ENCODE measurements around the gene KCNC3. TPM values are rescaled to one million over a fixed set of nuclear protein-coding genes. Genes with fewer than 3 reads are reported as not detected.
"Not testable (repeated sequence)": the region's sequence is repeated elsewhere in the genome, so short reads cannot be mapped to it uniquely, and the experiment has no call there.

Gene KCNC3
- total RNA-seq, 1 donor from 2014 or later: 44.3 TPM

DNA sequence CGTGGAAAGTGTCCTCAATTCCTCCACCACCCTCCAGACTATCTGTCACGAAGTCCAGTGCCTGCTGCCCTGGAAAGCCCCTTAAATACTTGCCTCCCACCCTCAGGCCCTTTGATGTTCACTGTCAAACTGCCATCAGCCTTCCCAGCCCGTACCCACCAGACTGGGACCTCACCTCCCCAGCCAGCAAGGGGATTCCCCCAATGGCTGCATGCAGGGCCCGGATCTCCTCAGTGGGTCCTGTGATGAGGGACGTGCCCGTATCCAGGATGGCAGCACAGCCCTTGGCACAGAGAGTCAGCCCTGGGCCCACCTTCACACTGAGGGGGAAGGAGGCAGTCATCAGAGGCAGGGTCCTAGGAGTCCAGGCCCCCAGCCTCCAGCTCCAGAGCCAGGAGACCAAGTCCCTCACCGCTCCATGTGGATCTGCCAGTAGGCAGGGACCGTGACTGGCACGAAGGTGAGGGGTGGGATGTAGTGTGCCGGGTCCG lies 30.2 kb upstream of the KCNC3 start:
- CTCF ChIA-PET: interaction anchor here (3.0 kb wide), 1 partner anchor 8 kb away, joined by 26 read pairs; no protein-coding TSS in a partner anchor
- no peaks in the 10 kb centered on the region for H3K9me3 Mint-ChIP-seq
- no peaks in the 10 kb centered on the region for H3K36me3 Mint-ChIP-seq (ENCODE audit: low read depth)
- DNase-seq: no peak
- peaks cover 64% of the 10 kb centered on the region for H3K4me1 Mint-ChIP-seq
- POLR2A ChIA-PET: interaction anchor here (0.6 to 3.5 kb wide), 6 partner anchors 12 to 150 kb away, joined by 3 to 84 read pairs (median 20); partner anchors contain the start of genes KCNC3, NR1H2 and POLD1
- TF ChIP-seq, protein P1, sequence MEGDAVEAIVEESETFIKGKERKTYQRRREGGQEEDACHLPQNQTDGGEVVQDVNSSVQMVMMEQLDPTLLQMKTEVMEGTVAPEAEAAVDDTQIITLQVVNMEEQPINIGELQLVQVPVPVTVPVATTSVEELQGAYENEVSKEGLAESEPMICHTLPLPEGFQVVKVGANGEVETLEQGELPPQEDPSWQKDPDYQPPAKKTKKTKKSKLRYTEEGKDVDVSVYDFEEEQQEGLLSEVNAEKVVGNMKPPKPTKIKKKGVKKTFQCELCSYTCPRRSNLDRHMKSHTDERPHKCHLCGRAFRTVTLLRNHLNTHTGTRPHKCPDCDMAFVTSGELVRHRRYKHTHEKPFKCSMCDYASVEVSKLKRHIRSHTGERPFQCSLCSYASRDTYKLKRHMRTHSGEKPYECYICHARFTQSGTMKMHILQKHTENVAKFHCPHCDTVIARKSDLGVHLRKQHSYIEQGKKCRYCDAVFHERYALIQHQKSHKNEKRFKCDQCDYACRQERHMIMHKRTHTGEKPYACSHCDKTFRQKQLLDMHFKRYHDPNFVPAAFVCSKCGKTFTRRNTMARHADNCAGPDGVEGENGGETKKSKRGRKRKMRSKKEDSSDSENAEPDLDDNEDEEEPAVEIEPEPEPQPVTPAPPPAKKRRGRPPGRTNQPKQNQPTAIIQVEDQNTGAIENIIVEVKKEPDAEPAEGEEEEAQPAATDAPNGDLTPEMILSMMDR (IDR thresholded peaks at IDR 0.05): no peak
- H3K27ac Mint-ChIP-seq: peak overlapping the region; percentile 98
- H3K27me3 Mint-ChIP-seq: no peaks in the 10 kb centered on the region
- ATAC-seq (ENCODE audit: low read depth): no peak
- intact Hi-C loops (cut with micrococcal nuclease): no loop called here
- peak overlapping the region; percentile 91 for H3K4me3 Mint-ChIP-seq

DNA sequence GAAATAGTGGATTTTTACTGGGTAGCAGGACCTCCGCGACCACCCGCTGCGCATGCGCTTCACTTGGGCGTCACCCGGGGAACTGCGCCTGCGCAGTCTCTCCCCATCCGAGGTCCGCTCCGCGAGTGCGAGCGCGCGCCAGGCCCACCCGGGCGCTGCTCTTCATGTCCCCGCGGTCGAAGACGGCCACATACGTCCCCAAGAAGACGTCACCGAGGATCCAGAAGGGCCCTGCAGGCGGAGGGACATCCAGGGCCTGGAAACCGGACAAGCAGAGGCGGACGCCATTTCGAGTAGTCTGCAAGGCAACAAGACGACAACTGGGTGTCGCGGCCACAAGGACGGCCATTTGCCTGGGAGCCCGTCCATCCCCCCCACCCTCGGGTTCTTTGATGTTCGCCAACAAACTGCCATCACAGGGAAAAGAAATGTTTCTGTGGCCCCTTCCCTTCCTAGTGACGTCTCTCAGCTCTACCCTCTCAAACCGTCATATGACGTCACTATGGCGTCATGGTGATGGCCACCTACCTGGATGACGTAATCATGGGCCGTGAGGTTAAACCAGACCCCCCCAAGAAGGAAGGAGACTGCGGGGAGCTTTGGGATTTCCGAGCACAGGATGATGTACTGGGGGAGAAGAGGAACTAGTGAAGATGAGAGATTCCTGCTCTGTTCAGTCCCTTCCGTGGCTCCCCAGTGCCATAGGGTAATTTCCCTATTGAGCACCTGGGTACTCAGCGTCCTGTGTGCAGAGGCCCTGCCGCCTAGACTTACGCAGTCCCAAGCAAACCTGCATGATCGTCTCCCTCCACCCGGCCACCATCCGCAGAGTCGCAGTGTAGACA lies 29.5 kb upstream of the KCNC3 start:
- Mint-ChIP-seq H3K27me3 (no peaks in the 10 kb centered on the region), H3K4me1 (peaks cover 60% of the 10 kb centered on the region), H3K9me3 (no peaks in the 10 kb centered on the region), H3K27ac (peak overlapping the region; percentile 98), H3K36me3 (ENCODE audit: low read depth) (no peaks in the 10 kb centered on the region), H3K4me3 (peak overlapping the region; percentile 91)
- ATAC-seq (ENCODE audit: low read depth) (peak; percentile 22), DNase-seq (peak; percentile 72)
- TF ChIP-seq, protein P1 (IDR thresholded peaks at IDR 0.05): no peak
- CTCF ChIA-PET: interaction anchor here (1.7 to 3.0 kb wide), 6 partner anchors 9 to 563 kb away, joined by 6 to 26 read pairs (median 14); partner anchors contain the start of gene KCNC3
- POLR2A ChIA-PET: interaction anchor here (0.6 to 3.5 kb wide), 13 partner anchors 11 to 656 kb away, joined by 3 to 84 read pairs (median 27); partner anchors contain the start of genes JOSD2, KCNC3, NR1H2 and POLD1
- intact Hi-C loops (cut with micrococcal nuclease): no loop called here

DNA sequence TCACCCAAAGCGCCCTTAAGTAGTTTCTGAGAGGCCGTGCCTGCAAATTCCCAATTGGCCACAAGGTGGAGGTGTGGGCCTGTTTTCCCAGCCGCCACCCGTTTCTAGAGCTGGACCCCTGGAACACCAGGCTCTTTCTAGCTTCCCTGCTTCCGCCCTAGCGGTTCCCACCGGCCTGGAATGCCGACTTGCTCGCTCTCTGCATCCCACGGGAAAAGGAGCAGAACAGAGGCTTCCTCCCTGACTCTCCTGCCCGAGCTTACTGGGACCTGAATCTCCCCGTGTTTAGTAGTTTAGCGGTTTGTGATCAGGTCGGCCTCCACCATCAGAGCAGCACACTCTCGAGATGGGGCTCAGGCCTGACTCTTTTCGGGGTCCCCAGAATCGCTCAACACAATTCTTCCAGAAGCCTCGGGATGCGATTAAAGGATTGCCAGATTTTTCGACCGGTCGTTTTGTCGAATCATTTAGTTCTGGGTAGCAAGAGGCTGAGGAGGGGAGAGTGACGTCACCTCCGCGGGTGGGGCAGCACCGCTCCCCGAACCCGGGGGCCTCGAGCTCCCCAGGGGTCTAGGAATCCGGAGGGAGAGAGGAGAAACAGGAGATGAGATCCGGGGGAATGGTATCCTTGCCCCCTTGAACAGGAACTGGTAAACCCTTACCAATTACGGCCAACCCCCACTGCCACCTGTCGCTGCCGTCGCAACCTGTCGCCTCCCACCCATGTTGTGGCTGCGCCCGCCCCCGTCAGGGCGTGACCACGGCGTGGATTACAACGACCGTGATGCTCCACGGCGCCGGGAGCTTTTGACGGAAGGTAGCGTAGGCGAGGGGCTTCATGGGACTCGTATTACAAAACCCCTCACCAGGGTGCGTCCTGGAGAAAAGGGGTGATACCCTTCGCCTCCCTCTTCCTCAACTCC lies 28.3 kb upstream of the KCNC3 start:
- H3K36me3 Mint-ChIP-seq (ENCODE audit: low read depth): no peaks in the 10 kb centered on the region
- intact Hi-C loops (cut with micrococcal nuclease): loop anchor here (1.0 to 2.0 kb wide), 11 partner anchors 10 to 565 kb away; partner anchors contain the start of genes JOSD2, KCNC3 and NR1H2
- ChIA-PET CTCF (interaction anchor here (0.9 to 3.0 kb wide), 19 partner anchors 10 to 564 kb away, joined by 3 to 33 read pairs (median 8); partner anchors contain the start of genes KCNC3, NR1H2 and SPIB), POLR2A (interaction anchor here (0.5 to 3.5 kb wide), 33 partner anchors 10 to 478 kb away, joined by 3 to 84 read pairs (median 7); partner anchors contain the start of genes JOSD2, KCNC3, MYBPC2 and NR1H2)
- H3K4me1 Mint-ChIP-seq: peaks cover 54% of the 10 kb centered on the region
- peak overlapping the region; percentile 91 for H3K4me3 Mint-ChIP-seq
- TF ChIP-seq, protein P1 (IDR thresholded peaks at IDR 0.05): no peak
- H3K9me3 Mint-ChIP-seq: no peaks in the 10 kb centered on the region
- peak; percentile 82 for DNase-seq
- peak; percentile 82 for ATAC-seq (ENCODE audit: low read depth)
- peak overlapping the region; percentile 98 for H3K27ac Mint-ChIP-seq
- H3K27me3 Mint-ChIP-seq: no peaks in the 10 kb centered on the region

DNA sequence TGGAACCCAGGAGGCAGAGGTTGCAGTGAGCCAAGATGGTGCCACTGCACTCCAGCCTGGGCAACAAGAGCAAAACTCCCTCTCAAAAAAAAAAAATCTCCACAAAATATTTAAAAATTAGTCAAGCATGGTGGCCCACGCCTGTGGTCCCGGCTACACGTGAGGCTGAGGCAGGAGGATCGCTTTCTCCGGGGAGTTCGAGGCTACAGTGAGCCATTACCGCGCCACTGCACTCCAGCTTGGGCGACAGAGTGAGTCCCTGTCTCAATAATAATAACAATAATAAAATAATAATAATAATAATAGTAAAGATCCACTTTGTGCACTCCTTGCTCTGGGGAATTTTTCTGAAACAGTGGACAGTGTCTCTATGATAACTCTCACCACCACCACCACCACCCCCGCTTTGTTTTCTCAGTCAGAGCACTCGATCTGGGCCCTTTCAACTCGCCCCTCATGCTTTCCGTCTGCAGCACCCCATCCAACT lies 27.6 kb upstream of the KCNC3 start:
- H3K27ac Mint-ChIP-seq: peak overlapping the region; percentile 98
- CTCF ChIA-PET: interaction anchor here (0.9 to 3.0 kb wide), 17 partner anchors 10 to 427 kb away, joined by 3 to 33 read pairs (median 8); partner anchors contain the start of genes KCNC3 and SPIB

DNA sequence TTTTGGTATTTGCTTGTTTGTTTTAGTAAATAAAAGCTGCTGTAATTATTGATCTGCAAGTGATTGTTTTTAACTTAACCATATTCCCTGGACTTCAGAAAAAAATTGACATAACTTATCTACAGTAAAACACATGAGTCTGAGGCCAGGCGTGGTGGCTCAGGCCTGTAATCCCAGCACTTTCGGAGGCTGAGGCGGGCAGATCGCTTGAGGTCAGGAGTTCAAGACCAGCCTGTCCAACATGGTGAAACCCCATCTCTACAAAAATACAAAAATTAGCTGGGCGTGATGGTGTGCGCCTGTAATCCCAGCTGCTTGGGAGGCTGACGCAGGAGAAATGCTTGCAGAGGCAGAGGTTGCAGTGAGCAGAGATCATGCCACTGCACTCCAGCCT lies 24.3 kb upstream of the KCNC3 start:
- DNase-seq; H3K36me3 Mint-ChIP-seq (ENCODE audit: low read depth); H3K27ac Mint-ChIP-seq; ATAC-seq (ENCODE audit: low read depth); intact Hi-C loops (cut with micrococcal nuclease); H3K27me3 Mint-ChIP-seq; H3K9me3 Mint-ChIP-seq; H3K4me3 Mint-ChIP-seq: not testable (repeated sequence)
- H3K4me1 Mint-ChIP-seq: peaks cover 46% of the 10 kb centered on the region
- ChIA-PET POLR2A (interaction anchor here (0.8 to 16.5 kb wide), 4 partner anchors 11 to 62 kb away, joined by 3 to 408 read pairs (median 5); partner anchors contain the start of genes KCNC3 and POLD1), CTCF (interaction anchor here (1.6 to 2.2 kb wide), 2 partner anchors 15 to 107 kb away, joined by 4 to 5 read pairs; no protein-coding TSS in a partner anchor)

More for the DNA sequence above, 27.6 kb upstream of the KCNC3 start:
- ATAC-seq (ENCODE audit: low read depth): no peak
- Mint-ChIP-seq H3K4me1 (peaks cover 50% of the 10 kb centered on the region), H3K9me3 (no peaks in the 10 kb centered on the region), H3K36me3 (ENCODE audit: low read depth) (no peaks in the 10 kb centered on the region), H3K4me3 (peak overlapping the region; percentile 91), H3K27me3 (no peaks in the 10 kb centered on the region)
- TF ChIP-seq, protein P1 (IDR thresholded peaks at IDR 0.05): no peak
- intact Hi-C loops (cut with micrococcal nuclease): loop anchor here (1.0 to 2.0 kb wide), 11 partner anchors 9 to 566 kb away; partner anchors contain the start of genes JOSD2, KCNC3 and NR1H2
- POLR2A ChIA-PET: interaction anchor here (0.6 to 3.5 kb wide), 28 partner anchors 9 to 448 kb away, joined by 3 to 84 read pairs (median 8); partner anchors contain the start of genes JOSD2, KCNC3, MYBPC2 and NR1H2
- DNase-seq: no peak
